HepG2 (cell line): Measurements from ENCODE around the gene RBP7. TPM values are rescaled to one million over a fixed set of nuclear protein-coding genes. Genes with fewer than 3 reads are reported as not detected.
A peak's percentile ranks its signal among the peaks of the same experiment; 100 is the strongest.

Experiments used
- AGO2 ChIP-seq: fragments of 200-400 bp; formaldehyde crosslinking; optimal IDR thresholded peaks from 2 replicates; pipeline ENCODE3; 2017; ENCODE audit warnings: mild to moderate bottlenecking, low read depth, low read length, moderate library complexity
- CHCHD3 ChIP-seq: sonication (generic); formaldehyde crosslinking; IDR thresholded peaks from 2 replicates; pipeline ENCODE4 v1.8.0; 2022; ENCODE audit warnings: mild to moderate bottlenecking, missing genetic modification reagents, moderate library complexity
- GABPB1 ChIP-seq: IDR thresholded peaks from 2 replicates; pipeline ENCODE4 v1.6.1; 2016; ENCODE audit warnings: mild to moderate bottlenecking, missing genetic modification reagents, moderate library complexity, missing compliant biosample characterization
- HDAC2 ChIP-seq: sonication (generic); formaldehyde crosslinking; IDR thresholded peaks from 2 replicates; pipeline ENCODE4 v1.4.0; 2020; ENCODE audit warnings: missing genetic modification reagents
- JUND ChIP-seq: sonication (generic); formaldehyde crosslinking; IDR thresholded peaks from 2 replicates; pipeline ENCODE4 v1.8.0; 2022; ENCODE audit warnings: mild to moderate bottlenecking, missing genetic modification reagents
- MLX ChIP-seq: IDR thresholded peaks from 2 replicates; pipeline ENCODE4 v1.6.1; 2016
- PRDM10 ChIP-seq: sonication (generic); formaldehyde crosslinking; IDR thresholded peaks from 2 replicates; pipeline ENCODE4 v1.4.0; 2020; ENCODE audit warnings: low read depth, missing genetic modification reagents
- RFX1 ChIP-seq: fragments of 450-650 bp; IDR thresholded peaks from 2 replicates; pipeline ENCODE4 v1.6.1; 2017
- ZNF460 ChIP-seq: sonication (generic); formaldehyde crosslinking; IDR thresholded peaks from 2 replicates; pipeline ENCODE4 v1.5.1; 2020; ENCODE audit warnings: missing genetic modification reagents, mild to moderate bottlenecking, borderline replicate concordance
- ZNF776 ChIP-seq: sonication (generic); formaldehyde crosslinking; IDR thresholded peaks from 2 replicates; pipeline ENCODE4 v1.4.0; 2020; ENCODE audit warnings: mild to moderate bottlenecking, missing genetic modification reagents
- polyA plus RNA-seq, 8 experiments: library from polyadenylated mRNA; depleted of rRNA in 3 of 8; stranded (reverse) in 7 of 8; unstranded in 1 of 8; fragments of >200 nt; fragmentation: Illumina TruSeq in 4 of 8; extraction: Trizol in 4 of 8; gene quantifications; 2 replicates each; pipeline versions ENCODE4 v1.2.1 to v1.2.3, GENCODE V29; 2011 to 2016; ENCODE audit warnings: low read depth in 4 of 8, missing spikeins in 1 of 8, mixed read lengths in 1 of 8; ENCODE audit not compliant: insufficient read depth in 1 of 8
- total RNA-seq, 5 experiments: library from RNA; depleted of rRNA; stranded (reverse); fragments of >200 nt; fragmentation: Illumina TruSeq; extraction: Trizol; gene quantifications; 2 replicates each; pipeline ENCODE4 v1.2.3, GENCODE V29; 2016; ENCODE audit warnings: low read depth in 1 of 5
- TF ChIP-seq, protein P1 (sequence below): sonication (generic); formaldehyde crosslinking; IDR thresholded peaks from one replicate; pipeline ENCODE4 v1.5.1; 2020; ENCODE audit warnings: mild to moderate bottlenecking, missing genetic modification reagents; ENCODE audit errors: not compliant biosample characterization
- TF ChIP-seq, protein P2 (sequence below): fragments of 450-650 bp; IDR thresholded peaks from 2 replicates; pipeline ENCODE4 v1.6.1; 2016

Gene RBP7
- total and polyA plus RNA-seq, 2 of the 13 experiments (the other 11 are each of a cell fraction or from before 2014, with no cell fraction given) = 1.6 to 2.0 TPM

GRCh38 chr1:10032590-10033358 lies 35.7 kb downstream of the RBP7 start, which contains the start of gene UBE4B (continued):
- TF ChIP-seq, protein P1, sequence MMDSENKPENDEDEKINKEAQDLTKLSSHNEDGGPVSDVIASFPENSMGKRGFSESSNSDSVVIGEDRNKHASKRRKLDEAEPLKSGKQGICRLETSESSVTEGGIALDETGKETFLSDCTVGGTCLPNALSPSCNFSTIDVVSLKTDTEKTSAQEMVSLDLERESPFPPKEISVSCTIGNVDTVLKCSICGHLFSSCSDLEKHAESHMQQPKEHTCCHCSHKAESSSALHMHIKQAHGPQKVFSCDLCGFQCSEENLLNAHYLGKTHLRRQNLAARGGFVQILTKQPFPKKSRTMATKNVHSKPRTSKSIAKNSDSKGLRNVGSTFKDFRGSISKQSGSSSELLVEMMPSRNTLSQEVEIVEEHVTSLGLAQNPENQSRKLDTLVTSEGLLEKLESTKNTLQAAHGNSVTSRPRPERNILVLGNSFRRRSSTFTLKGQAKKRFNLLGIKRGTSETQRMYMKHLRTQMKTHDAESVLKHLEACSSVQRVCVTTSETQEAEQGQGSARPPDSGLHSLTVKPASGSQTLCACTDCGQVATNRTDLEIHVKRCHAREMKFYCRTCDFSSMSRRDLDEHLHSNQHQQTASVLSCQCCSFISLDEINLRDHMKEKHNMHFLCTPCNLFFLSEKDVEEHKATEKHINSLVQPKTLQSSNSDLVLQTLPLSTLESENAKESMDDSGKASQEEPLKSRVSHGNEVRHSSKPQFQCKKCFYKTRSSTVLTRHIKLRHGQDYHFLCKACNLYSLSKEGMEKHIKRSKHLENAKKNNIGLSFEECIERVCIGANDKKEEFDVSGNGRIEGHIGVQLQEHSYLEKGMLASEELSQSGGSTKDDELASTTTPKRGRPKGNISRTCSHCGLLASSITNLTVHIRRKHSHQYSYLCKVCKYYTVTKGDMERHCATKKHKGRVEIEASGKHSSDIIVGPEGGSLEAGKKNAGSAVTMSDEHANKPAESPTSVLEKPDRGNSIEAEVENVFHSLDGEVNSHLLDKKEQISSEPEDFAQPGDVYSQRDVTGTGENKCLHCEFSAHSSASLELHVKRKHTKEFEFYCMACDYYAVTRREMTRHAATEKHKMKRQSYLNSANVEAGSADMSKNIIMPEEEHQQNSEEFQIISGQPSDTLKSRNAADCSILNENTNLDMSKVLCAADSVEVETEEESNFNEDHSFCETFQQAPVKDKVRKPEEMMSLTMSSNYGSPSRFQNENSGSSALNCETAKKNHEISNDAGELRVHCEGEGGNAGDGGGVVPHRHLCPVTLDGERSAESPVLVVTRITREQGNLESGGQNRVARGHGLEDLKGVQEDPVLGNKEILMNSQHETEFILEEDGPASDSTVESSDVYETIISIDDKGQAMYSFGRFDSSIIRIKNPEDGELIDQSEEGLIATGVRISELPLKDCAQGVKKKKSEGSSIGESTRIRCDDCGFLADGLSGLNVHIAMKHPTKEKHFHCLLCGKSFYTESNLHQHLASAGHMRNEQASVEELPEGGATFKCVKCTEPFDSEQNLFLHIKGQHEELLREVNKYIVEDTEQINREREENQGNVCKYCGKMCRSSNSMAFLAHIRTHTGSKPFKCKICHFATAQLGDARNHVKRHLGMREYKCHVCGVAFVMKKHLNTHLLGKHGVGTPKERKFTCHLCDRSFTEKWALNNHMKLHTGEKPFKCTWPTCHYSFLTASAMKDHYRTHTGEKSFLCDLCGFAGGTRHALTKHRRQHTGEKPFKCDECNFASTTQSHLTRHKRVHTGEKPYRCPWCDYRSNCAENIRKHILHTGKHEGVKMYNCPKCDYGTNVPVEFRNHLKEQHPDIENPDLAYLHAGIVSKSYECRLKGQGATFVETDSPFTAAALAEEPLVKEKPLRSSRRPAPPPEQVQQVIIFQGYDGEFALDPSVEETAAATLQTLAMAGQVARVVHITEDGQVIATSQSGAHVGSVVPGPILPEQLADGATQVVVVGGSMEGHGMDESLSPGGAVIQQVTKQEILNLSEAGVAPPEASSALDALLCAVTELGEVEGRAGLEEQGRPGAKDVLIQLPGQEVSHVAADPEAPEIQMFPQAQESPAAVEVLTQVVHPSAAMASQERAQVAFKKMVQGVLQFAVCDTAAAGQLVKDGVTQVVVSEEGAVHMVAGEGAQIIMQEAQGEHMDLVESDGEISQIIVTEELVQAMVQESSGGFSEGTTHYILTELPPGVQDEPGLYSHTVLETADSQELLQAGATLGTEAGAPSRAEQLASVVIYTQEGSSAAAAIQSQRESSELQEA (CRISPR knock-in tag) = no peak
- TF ChIP-seq HDAC2 (CRISPR knock-in tag) (peak; percentile 44; the same call in 1 of the 2 replicates), MLX (CRISPR knock-in tag) (no peak), ZNF460 (CRISPR knock-in tag) (no peak), GABPB1 (CRISPR knock-in tag) (peak; percentile 80; the same call in 1 of the 2 replicates), ZNF776 (CRISPR knock-in tag) (no peak; the same call in 1 of the 2 replicates), RFX1 (peak; percentile 99), JUND (CRISPR knock-in tag) (no peak), PRDM10 (CRISPR knock-in tag) (0 out of 2 replicates have a peak, but pooled peaks have one; percentile 13), AGO2 (no peak), CHCHD3 (CRISPR knock-in tag) (no peak)
- TF ChIP-seq, protein P2, sequence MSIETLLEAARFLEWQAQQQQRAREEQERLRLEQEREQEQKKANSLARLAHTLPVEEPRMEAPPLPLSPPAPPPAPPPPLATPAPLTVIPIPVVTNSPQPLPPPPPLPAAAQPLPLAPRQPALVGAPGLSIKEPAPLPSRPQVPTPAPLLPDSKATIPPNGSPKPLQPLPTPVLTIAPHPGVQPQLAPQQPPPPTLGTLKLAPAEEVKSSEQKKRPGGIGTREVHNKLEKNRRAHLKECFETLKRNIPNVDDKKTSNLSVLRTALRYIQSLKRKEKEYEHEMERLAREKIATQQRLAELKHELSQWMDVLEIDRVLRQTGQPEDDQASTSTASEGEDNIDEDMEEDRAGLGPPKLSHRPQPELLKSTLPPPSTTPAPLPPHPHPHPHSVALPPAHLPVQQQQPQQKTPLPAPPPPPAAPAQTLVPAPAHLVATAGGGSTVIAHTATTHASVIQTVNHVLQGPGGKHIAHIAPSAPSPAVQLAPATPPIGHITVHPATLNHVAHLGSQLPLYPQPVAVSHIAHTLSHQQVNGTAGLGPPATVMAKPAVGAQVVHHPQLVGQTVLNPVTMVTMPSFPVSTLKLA = peak; percentile 34; the same call in 1 of the 2 replicates
